ENCODE results near the gene ARPC5L. TPM values are rescaled to one million over a fixed set of nuclear protein-coding genes. Genes with fewer than 3 reads are reported as not detected.

The ARPC5L gene
- total and polyA plus RNA-seq, 2 of the 13 experiments (the other 11 are each of a cell fraction or from before 2014, with no cell fraction given) = 29.9 to 33.8 TPM

DNA sequence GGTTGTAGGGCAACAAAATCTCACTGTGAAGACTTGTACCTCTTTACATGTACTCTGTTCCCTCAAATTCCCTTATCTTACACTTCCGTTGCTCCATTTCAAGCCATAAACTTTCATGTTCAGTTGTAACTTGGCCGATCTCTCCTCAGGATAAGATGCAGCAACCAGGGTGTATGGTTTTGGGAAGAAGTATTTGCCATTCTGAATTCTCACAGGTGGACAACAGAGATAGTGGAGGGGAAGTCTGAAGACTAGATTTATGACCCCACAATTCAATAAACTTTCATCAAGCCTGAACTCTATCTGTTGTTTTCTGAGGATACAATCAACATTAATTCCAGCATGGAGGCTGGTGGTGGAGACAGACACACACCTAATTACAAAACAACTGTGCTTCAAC lies 51.4 kb downstream of the ARPC5L start:
- POLR2A ChIA-PET = no interaction called here
- intact Hi-C loops (cut with micrococcal nuclease; ENCODE audit: unreplicated experiment) (no loop called here), in situ Hi-C loops (cut with HindIII; ENCODE audit: extremely low pct_ligation_motif_present, low pct_unique_long_range_greater_than_20kb) (no loop called here)
- H3K4me2 ChIP-seq (ENCODE audit: low read depth, low read length) = no peak overlapping the region
- 96% methylated on average over 2 of the region's 2 CpGs for WGBS (ENCODE audit: low lambda C conversion rate)
- no peak for TF ChIP-seq ZNF235 (CRISPR knock-in tag; IDR thresholded peaks at IDR 0.05; ENCODE audit: borderline replicate concordance)
- TF ChIP-seq, protein P1, sequence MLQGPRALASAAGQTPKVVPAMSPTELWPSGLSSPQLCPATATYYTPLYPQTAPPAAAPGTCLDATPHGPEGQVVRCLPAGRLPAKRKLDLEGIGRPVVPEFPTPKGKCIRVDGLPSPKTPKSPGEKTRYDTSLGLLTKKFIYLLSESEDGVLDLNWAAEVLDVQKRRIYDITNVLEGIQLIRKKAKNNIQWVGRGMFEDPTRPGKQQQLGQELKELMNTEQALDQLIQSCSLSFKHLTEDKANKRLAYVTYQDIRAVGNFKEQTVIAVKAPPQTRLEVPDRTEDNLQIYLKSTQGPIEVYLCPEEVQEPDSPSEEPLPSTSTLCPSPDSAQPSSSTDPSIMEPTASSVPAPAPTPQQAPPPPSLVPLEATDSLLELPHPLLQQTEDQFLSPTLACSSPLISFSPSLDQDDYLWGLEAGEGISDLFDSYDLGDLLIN (CRISPR knock-in tag; IDR thresholded peaks at IDR 0.05; ENCODE audit: borderline replicate concordance) = no peak
- no peak for TF ChIP-seq ZBTB2 (CRISPR knock-in tag; IDR thresholded peaks at IDR 0.05; ENCODE audit: low read depth)
- TF ChIP-seq, protein P2, sequence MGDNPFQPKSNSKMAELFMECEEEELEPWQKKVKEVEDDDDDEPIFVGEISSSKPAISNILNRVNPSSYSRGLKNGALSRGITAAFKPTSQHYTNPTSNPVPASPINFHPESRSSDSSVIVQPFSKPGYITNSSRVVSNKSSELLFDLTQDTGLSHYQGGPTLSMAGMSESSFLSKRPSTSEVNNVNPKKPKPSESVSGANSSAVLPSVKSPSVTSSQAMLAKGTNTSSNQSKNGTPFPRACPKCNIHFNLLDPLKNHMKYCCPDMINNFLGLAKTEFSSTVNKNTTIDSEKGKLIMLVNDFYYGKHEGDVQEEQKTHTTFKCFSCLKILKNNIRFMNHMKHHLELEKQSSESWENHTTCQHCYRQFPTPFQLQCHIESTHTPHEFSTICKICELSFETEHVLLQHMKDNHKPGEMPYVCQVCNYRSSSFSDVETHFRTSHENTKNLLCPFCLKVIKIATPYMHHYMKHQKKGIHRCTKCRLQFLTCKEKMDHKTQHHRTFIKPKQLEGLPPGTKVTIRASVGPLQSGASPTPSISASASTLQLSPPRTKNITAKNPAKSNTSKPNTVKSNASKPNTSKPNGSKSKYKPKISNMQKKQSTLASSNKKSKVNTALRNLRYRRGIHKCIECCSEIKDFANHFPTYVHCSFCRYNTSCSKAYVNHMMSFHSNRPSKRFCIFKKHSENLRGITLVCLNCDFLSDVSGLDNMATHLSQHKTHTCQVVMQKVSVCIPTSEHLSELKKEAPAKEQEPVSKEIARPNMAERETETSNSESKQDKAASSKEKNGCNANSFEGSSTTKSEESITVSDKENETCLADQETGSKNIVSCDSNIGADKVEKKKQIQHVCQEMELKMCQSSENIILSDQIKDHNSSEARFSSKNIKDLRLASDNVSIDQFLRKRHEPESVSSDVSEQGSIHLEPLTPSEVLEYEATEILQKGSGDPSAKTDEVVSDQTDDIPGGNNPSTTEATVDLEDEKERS (CRISPR knock-in tag; IDR thresholded peaks at IDR 0.05) = no peak
- no peak for TF ChIP-seq ZNF607 (CRISPR knock-in tag; IDR thresholded peaks at IDR 0.05; ENCODE audit: borderline replicate concordance)
- no peak for TF ChIP-seq GATA4 (IDR thresholded peaks at IDR 0.05; ENCODE audit: borderline replicate concordance, low read depth)
- TF ChIP-seq ZNF260 (CRISPR knock-in tag; IDR thresholded peaks at IDR 0.05; ENCODE audit: borderline replicate concordance, low read depth) = no peak
- TF ChIP-seq ELF4 (CRISPR knock-in tag; IDR thresholded peaks at IDR 0.05; ENCODE audit: borderline replicate concordance) = no peak
- no peak for TF ChIP-seq TBL1XR1 (IDR thresholded peaks at IDR 0.05; ENCODE audit: borderline replicate concordance, low read length, partially characterized antibody)
- no peak for TF ChIP-seq FOXK1 (CRISPR knock-in tag; IDR thresholded peaks at IDR 0.05; ENCODE audit: borderline replicate concordance, low read depth)
- no peak for TF ChIP-seq PCBP2 (optimal IDR thresholded peaks at IDR 0.05; ENCODE audit: low read depth, low read length, poor library complexity, severe bottlenecking)
- no peak overlapping the region for H3K27ac ChIP-seq (ENCODE audit: extremely low read length, insufficient read depth, low read length)
- no peak overlapping the region for H3K9ac ChIP-seq (ENCODE audit: insufficient read depth, low read depth, low read length)
- CTCF ChIA-PET (ENCODE audit: low intra/inter-chr PET ratio, low total read pairs) = no interaction called here
- ATAC-seq (no peak), FAIRE-seq (no peak), DNase-seq (ENCODE audit: low spot score) (no peak)
- H4K20me1 ChIP-seq (ENCODE audit: insufficient read depth, low read length) = no peaks in the 10 kb centered on the region
- H3K4me1 ChIP-seq (ENCODE audit: insufficient read depth, low read length) = no peaks in the 10 kb centered on the region
- no peak overlapping the region for H2AFZ ChIP-seq (ENCODE audit: low read length)
- no peaks in the 10 kb centered on the region for H3K27me3 ChIP-seq (ENCODE audit: control insufficient read depth in 1 of 2, insufficient read depth in 2 of 2, low read length in 2 of 2)
- no peak overlapping the region for H3K4me3 ChIP-seq (replicated peaks in 1 of 3; ENCODE audit: insufficient read depth in 1 of 3, low read depth in 2 of 3, low read length in 3 of 3)
- H3K79me2 ChIP-seq (ENCODE audit: insufficient read depth, low read length) = no peaks in the 10 kb centered on the region
- peaks cover 5 to 19% of the 10 kb centered on the region in 2 experiments; a peak in 4 of 5 replicates for H3K36me3 ChIP-seq (replicated peaks in 1 of 2; ENCODE audit: control insufficient read depth in 1 of 2, insufficient read depth in 2 of 2, low read length in 2 of 2)
- H3K9me3 ChIP-seq (ENCODE audit: low read length) = no peaks in the 10 kb centered on the region
- BruUV-seq (replicated peaks) = no TSS peak
